Placental pericyte (primary cell): ENCODE data around the gene RRP8. TPM values are rescaled to one million over a fixed set of nuclear protein-coding genes. Genes with fewer than 3 reads are reported as not detected.

Experiments used
- total RNA-seq: library from RNA; depleted of rRNA; stranded (reverse); fragments of >200 nt; gene quantifications from 2 replicates; pipeline ENCODE4 v1.2.3, GENCODE V29; 2012

The RRP8 gene
- total RNA-seq, result 9.0 and 15.0 TPM in 2 replicates

DNA sequence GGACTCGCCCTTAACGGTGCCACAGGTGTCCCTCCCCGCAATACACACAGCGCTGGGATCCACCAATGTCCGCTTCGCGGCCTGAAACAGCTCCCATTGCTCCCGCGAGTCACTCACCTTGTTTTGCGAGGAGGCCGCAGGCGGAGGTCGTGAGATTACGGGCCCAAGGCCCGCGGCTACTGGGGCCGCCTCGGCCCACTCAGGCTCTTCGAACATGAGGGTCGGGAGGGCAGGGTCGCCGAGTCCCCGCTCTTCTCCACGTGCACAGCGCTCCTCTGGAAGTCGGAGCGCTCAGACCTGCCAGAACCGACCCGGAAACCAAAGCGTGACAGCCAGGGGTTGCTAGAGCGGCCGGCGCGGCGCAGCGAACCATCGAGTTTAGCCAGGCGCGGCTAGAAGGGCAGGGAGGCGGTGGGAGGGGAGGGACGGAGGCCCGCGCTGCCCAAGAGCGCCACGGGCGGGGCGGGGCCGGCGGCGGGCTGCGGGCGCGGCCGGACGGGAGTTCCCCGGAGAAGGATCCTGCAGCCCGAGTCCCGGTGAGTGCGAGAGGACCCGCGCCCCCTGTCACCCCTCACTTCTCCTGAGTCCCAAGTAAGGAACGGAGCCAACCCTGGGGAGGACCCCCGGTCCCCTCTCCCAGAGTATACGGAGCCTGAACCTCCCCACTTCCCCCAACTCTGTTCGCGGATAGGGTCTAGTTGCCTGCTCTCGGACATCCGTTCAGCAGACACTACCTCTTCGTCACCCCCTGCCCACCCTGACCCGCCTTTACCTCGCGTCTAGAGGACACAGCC lies at the start of gene RRP8, which contains the start of gene ILK:
Gene RRP8, minus strand, starts transcription at position 330 of the 794 bp plus-strand sequence. Its CDS starts 114 bp downstream, at position 216.
Gene ILK, plus strand, starts transcription at position 488 of the 794 bp plus-strand sequence. CDS start 498 bp downstream, outside the sequence.

DNA sequence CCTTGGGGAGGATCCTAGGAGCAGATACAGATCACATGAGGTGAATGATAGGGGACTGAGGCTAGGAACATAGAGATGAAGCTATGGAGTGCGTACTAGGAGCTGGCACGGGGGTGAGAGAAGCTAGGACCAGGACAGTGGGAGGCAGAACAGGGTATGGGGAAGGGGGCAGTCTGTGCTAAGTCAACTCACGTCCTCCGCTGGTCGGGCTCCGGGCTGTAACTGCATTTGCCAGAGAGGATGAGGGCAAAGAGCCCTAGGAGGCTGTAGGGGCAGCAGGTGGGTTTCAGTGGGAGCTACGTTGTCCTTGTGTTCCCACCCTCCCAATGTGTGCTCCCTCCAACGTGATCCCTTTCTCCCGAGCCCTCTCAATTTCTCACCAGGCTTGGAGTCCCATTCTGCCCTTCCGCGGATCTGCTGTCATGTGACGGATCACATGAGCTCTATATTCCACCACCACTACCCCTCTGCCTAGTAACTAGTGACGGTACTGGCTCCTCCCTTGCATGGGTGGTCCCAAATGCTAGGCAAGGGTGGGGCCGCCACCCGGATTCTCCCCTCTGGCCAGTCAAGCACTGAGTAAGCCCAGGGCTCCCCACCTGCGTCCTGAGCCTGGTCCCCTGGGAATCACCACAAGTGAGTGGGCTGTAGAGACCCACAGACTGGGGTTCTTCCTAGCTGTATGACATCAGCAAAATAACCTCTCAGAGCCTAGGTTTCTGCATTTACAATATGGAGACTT lies 15.8 kb upstream of the RRP8 start, which contains the start of gene TPP1:
Gene TPP1, minus strand, starts transcription at position 419 of the 742 bp plus-strand sequence. Its CDS starts 22 bp downstream, at position 397.

DNA sequence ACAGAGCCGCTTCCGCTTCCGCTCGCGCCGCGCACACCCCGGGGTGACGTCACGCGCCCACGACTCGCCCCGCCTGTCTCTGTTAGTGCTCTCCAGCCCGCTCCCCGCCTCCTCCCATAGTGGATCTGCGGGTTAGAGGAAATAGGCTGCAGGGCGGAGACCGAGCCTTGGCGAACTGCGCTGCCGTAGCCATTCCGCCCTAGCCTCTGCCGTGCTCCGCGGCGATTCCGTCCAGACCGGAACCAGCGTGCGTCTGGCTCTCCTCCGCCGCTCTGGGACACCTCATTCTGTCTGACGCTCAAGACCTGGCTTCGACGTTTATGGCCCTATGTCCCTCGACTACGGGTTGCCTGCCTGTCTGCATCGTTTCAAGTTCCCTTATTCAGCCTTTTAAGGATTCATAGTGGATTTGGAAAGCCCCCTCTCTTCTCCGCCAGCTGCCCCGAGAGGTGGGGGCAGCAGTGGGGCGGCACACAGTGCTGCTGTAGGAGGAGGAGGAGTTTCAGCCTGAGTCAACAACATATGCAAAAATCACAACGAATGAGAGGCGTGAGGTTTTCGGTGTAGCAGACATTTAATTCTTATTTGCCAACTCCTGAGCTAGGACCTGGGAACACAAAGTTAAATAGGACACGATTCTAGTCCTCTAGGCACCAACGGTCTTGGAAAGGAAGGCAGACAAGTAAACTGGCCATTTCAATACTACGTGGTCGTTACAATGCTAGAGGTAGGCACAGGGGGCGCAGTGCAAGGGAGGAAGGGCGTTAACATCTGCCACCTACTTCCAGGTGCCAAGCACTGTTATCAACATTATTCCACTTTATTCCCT lies 9.0 kb upstream of the RRP8 start, which contains the start of gene TAF10:
Gene TAF10, minus strand, starts transcription at position 4 of the 829 bp plus-strand sequence. CDS start 27 bp downstream, outside the sequence.

Other genes with a start within 250 kb of the RRP8 start
- gene SMPD1, start 213.1 kb downstream of the RRP8 start, total RNA-seq, result 34.9 and 44.4 TPM in 2 replicates
- 38.5 and 45.1 TPM in 2 replicates for gene APBB1, start 184.5 kb downstream of the RRP8 start, total RNA-seq
- gene HPX, start 162.6 kb downstream of the RRP8 start, total RNA-seq, result 0.14 and 0.66 TPM in 2 replicates
- 17.9 and 26.3 TPM in 2 replicates for gene TRIM3, start 129.7 kb downstream of the RRP8 start, total RNA-seq
- gene ARFIP2, start 122.3 kb downstream of the RRP8 start, total RNA-seq, result 70.0 and 118 TPM in 2 replicates
- gene TIMM10B, start 122.1 kb downstream of the RRP8 start, total RNA-seq, result 50.7 and 61.7 TPM in 2 replicates
- gene DNHD1, start 106.3 kb downstream of the RRP8 start, total RNA-seq, result 6.2 and 14.0 TPM in 2 replicates
- gene ILK, start 158 bp upstream of the RRP8 start, total RNA-seq, result 195 and 370 TPM in 2 replicates
- gene TAF10, start 8.6 kb upstream of the RRP8 start, total RNA-seq, result 33.3 and 41.2 TPM in 2 replicates
- gene TPP1, start 15.8 kb upstream of the RRP8 start, total RNA-seq, result 78.6 and 243 TPM in 2 replicates
- 21.0 and 44.0 TPM in 2 replicates for gene DCHS1, start 52.2 kb upstream of the RRP8 start, total RNA-seq
- gene MRPL17, start 79.7 kb upstream of the RRP8 start, total RNA-seq, result 42.2 and 54.8 TPM in 2 replicates
- 1.6 TPM in 1 of 2 replicates, not detected in the other for gene OR2AG2, start 168.4 kb upstream of the RRP8 start, total RNA-seq
- gene OR2AG1, start 179.4 kb upstream of the RRP8 start, total RNA-seq, result not detected in 2 replicates
- 0.57 TPM in 1 of 2 replicates, not detected in the other for gene OR6A2, start 196.1 kb upstream of the RRP8 start, total RNA-seq
- not detected in 2 replicates for gene OR10A5, start 242.1 kb upstream of the RRP8 start, total RNA-seq